SK-N-SH treated with all-trans-retinoic acid at 6 μM for 48 hours (cell line): ENCODE results near the gene PDE1A.

Source experiments
- ATAC-seq: fragments of 200-7000 bp; cut with Tn5 transposase; 3 replicates; pipeline ENCODE4 v1.9.1; 2020; ENCODE audit warnings: mild to moderate bottlenecking, moderate library complexity
- BACH2 ChIP-seq: fragments of 250-450 bp; sonication (Bioruptor Pico); IDR thresholded peaks from 2 replicates; pipeline ENCODE4 v1.9.0; 2021; ENCODE audit warnings: mild to moderate bottlenecking, borderline replicate concordance
- CSDC2 ChIP-seq: fragments of 250-450 bp; sonication (Bioruptor Pico); IDR thresholded peaks from 2 replicates; pipeline ENCODE4 v1.5.0; 2020; ENCODE audit warnings: mild to moderate bottlenecking, moderate library complexity
- ESRRG ChIP-seq: fragments of 250-450 bp; sonication (Bioruptor Pico); IDR thresholded peaks from 2 replicates; pipeline ENCODE4 v1.6.1; 2021; ENCODE audit warnings: mild to moderate bottlenecking
- GLIS3 ChIP-seq: fragments of 250-450 bp; sonication (Bioruptor Pico); IDR thresholded peaks from 2 replicates; pipeline ENCODE4 v1.5.0; 2020; ENCODE audit warnings: mild to moderate bottlenecking, moderate library complexity
- ISL1 ChIP-seq: fragments of 250-450 bp; sonication (Bioruptor Pico); IDR thresholded peaks from 2 replicates; pipeline ENCODE4 v2.1.2; 2022; ENCODE audit warnings: mild to moderate bottlenecking, moderate library complexity
- OSR1 ChIP-seq: fragments of 250-450 bp; sonication (Bioruptor Pico); IDR thresholded peaks from 2 replicates; pipeline ENCODE4 v1.8.0; 2022; ENCODE audit warnings: moderate library complexity, mild to moderate bottlenecking, inconsistent platforms
- PATZ1 ChIP-seq: fragments of 250-450 bp; sonication (Bioruptor Pico); IDR thresholded peaks from 2 replicates; pipeline ENCODE4 v1.8.0; 2020; ENCODE audit warnings: mild to moderate bottlenecking, moderate library complexity, borderline replicate concordance
- POU6F1 ChIP-seq: fragments of 250-450 bp; sonication (Bioruptor Pico); IDR thresholded peaks from 2 replicates; pipeline ENCODE4 v1.8.0; 2021; ENCODE audit warnings: low read depth, mild to moderate bottlenecking, moderate library complexity, borderline replicate concordance
- PPARA ChIP-seq: fragments of 250-450 bp; sonication (Bioruptor Pico); IDR thresholded peaks from 2 replicates; pipeline ENCODE4 v1.5.0; 2020; ENCODE audit warnings: mild to moderate bottlenecking, borderline replicate concordance
- RARB ChIP-seq: fragments of 250-450 bp; sonication (Bioruptor Pico); IDR thresholded peaks from 2 replicates; pipeline ENCODE4 v1.8.0; 2021; ENCODE audit warnings: mild to moderate bottlenecking, moderate library complexity
- SNAI2 ChIP-seq: fragments of 250-450 bp; sonication (Bioruptor Pico); IDR thresholded peaks from 2 replicates; pipeline ENCODE4 v1.5.0; 2020; ENCODE audit warnings: mild to moderate bottlenecking, moderate library complexity
- TOX ChIP-seq: fragments of 250-450 bp; sonication (Bioruptor Pico); IDR thresholded peaks from 2 replicates; pipeline ENCODE4 v1.8.0; 2021; ENCODE audit warnings: mild to moderate bottlenecking, moderate library complexity, borderline replicate concordance
- ZC3H10 ChIP-seq: fragments of 250-450 bp; sonication (Bioruptor Pico); IDR thresholded peaks from 2 replicates; pipeline ENCODE4 v1.5.1; 2021; ENCODE audit warnings: mild to moderate bottlenecking, moderate library complexity
- ZFP3 ChIP-seq: fragments of 250-450 bp; sonication (Bioruptor Pico); IDR thresholded peaks from 2 replicates; pipeline ENCODE4 v1.5.0; 2020; ENCODE audit warnings: mild to moderate bottlenecking, moderate library complexity
- ZFP30 ChIP-seq: fragments of 450-650 bp; formaldehyde crosslinking; IDR thresholded peaks from 2 replicates; pipeline ENCODE4 v1.5.0; 2022; ENCODE audit warnings: mild to moderate bottlenecking, moderate library complexity
- ZNF565 ChIP-seq: fragments of 450-650 bp; formaldehyde crosslinking; conservative IDR thresholded peaks from 2 replicates; pipeline ENCODE4 v1.5.0; 2020; ENCODE audit warnings: low read depth, mild to moderate bottlenecking, moderate library complexity
- ZNF70 ChIP-seq: fragments of 450-650 bp; formaldehyde crosslinking; IDR thresholded peaks from 2 replicates; pipeline ENCODE4 v1.5.0; 2020; ENCODE audit warnings: mild to moderate bottlenecking, moderate library complexity
- ZNF8 ChIP-seq: fragments of 450-650 bp; formaldehyde crosslinking; IDR thresholded peaks from 2 replicates; pipeline ENCODE4 v1.5.0; 2020; ENCODE audit warnings: mild to moderate bottlenecking, moderate library complexity
- TF ChIP-seq, protein P1 (sequence below): fragments of 250-450 bp; sonication (Bioruptor Pico); IDR thresholded peaks from 2 replicates; pipeline ENCODE4 v1.5.0; 2020; ENCODE audit warnings: mild to moderate bottlenecking, moderate library complexity
- TF ChIP-seq, protein P2 (sequence below): fragments of 250-450 bp; sonication (Bioruptor Pico); IDR thresholded peaks from 2 replicates; pipeline ENCODE4 v1.5.1; 2021; ENCODE audit warnings: mild to moderate bottlenecking, moderate library complexity
- TF ChIP-seq, protein P3 (sequence below): fragments of 250-450 bp; sonication (Bioruptor Pico); IDR thresholded peaks from 2 replicates; pipeline ENCODE4 v1.5.1; 2020; ENCODE audit warnings: low read depth, mild to moderate bottlenecking, moderate library complexity

The PDE1A gene

DNA sequence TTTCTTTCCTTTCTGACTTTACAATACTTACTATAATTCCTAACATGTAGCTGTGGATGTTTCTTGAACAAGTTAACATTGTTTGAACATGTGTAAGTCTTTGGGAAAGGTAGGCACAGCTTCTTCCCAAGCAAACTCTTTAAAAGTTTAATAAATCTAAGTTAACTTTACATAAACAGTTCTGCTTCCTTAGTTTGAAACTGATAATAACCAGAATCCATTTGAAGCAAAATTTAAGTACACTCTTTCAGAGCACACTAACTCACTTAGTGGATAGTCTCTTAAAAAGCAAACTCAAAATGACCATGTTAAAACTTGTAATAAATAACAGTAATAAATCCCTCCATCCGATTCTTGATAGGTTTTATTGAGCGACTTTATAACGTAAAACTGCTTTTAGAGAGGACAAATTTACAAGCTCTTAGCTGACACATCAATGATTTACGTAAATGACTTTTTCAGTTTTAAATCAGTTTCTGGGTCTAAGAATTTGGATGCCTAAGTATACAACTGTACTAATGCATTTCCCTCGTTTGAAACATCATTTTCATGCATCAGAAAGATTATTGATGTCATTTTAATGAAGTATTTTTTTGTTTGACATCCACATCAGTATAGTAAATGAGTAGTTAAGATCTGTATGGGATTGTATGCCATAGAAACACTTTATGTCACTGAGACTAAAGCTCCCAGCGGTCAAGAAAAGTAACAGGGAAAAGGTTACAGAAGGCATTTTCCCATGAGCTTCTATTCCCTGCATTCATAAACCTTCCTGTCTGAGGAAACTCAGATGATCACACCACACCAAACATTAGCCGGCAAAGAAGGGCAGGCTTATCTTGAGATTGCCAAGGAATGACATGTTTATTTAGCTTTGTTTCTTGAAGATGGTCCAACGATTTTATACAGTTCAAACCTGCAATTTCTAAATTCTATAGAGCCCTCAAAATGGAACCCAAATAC is 67.5 kb downstream of the PDE1A start:
- TF ChIP-seq ZFP3 (no peak), GLIS3 (CRISPR knock-in tag) (no peak), ESRRG (CRISPR knock-in tag) (no peak), POU6F1 (CRISPR knock-in tag) (no peak), ZNF565 (no peak), CSDC2 (CRISPR knock-in tag) (no peak), OSR1 (no peak), ZNF70 (no peak), PATZ1 (CRISPR knock-in tag) (no peak), SNAI2 (CRISPR knock-in tag) (no peak), TOX (CRISPR knock-in tag) (no peak), ISL1 (CRISPR knock-in tag) (no peak), ZC3H10 (CRISPR knock-in tag) (no peak), RARB (CRISPR knock-in tag) (no peak), BACH2 (CRISPR knock-in tag) (no peak), ZFP30 (CRISPR knock-in tag) (no peak), PPARA (CRISPR knock-in tag) (no peak)
- TF ChIP-seq, protein P1, sequence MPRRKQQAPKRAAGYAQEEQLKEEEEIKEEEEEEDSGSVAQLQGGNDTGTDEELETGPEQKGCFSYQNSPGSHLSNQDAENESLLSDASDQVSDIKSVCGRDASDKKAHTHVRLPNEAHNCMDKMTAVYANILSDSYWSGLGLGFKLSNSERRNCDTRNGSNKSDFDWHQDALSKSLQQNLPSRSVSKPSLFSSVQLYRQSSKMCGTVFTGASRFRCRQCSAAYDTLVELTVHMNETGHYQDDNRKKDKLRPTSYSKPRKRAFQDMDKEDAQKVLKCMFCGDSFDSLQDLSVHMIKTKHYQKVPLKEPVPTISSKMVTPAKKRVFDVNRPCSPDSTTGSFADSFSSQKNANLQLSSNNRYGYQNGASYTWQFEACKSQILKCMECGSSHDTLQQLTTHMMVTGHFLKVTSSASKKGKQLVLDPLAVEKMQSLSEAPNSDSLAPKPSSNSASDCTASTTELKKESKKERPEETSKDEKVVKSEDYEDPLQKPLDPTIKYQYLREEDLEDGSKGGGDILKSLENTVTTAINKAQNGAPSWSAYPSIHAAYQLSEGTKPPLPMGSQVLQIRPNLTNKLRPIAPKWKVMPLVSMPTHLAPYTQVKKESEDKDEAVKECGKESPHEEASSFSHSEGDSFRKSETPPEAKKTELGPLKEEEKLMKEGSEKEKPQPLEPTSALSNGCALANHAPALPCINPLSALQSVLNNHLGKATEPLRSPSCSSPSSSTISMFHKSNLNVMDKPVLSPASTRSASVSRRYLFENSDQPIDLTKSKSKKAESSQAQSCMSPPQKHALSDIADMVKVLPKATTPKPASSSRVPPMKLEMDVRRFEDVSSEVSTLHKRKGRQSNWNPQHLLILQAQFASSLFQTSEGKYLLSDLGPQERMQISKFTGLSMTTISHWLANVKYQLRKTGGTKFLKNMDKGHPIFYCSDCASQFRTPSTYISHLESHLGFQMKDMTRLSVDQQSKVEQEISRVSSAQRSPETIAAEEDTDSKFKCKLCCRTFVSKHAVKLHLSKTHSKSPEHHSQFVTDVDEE (CRISPR knock-in tag): no peak
- TF ChIP-seq, protein P2, sequence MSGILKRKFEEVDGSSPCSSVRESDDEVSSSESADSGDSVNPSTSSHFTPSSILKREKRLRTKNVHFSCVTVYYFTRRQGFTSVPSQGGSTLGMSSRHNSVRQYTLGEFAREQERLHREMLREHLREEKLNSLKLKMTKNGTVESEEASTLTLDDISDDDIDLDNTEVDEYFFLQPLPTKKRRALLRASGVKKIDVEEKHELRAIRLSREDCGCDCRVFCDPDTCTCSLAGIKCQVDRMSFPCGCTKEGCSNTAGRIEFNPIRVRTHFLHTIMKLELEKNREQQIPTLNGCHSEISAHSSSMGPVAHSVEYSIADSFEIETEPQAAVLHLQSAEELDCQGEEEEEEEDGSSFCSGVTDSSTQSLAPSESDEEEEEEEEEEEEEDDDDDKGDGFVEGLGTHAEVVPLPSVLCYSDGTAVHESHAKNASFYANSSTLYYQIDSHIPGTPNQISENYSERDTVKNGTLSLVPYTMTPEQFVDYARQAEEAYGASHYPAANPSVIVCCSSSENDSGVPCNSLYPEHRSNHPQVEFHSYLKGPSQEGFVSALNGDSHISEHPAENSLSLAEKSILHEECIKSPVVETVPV (CRISPR knock-in tag): no peak
- TF ChIP-seq, protein P3, sequence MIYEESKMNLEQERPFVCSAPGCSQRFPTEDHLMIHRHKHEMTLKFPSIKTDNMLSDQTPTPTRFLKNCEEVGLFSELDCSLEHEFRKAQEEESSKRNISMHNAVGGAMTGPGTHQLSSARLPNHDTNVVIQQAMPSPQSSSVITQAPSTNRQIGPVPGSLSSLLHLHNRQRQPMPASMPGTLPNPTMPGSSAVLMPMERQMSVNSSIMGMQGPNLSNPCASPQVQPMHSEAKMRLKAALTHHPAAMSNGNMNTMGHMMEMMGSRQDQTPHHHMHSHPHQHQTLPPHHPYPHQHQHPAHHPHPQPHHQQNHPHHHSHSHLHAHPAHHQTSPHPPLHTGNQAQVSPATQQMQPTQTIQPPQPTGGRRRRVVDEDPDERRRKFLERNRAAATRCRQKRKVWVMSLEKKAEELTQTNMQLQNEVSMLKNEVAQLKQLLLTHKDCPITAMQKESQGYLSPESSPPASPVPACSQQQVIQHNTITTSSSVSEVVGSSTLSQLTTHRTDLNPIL (CRISPR knock-in tag): no peak
- peak; percentile 57 for ATAC-seq

- TF ChIP-seq OSR1 (no peak), PATZ1 (CRISPR knock-in tag) (no peak), CSDC2 (CRISPR knock-in tag) (no peak), ZNF8 (no peak), ZNF565 (no peak), ZC3H10 (CRISPR knock-in tag) (no peak)
- TF ChIP-seq, protein P1 (CRISPR knock-in tag): no peak
- ATAC-seq: no peak
These were observed 68.2 kb downstream of the PDE1A start for GRCh38 chr2:182358601-182359000.
